Lower leg skin (tissue), 4 donors: ENCODE results near the gene CSMD2. TPM values are rescaled to one million over a fixed set of nuclear protein-coding genes. Genes with fewer than 3 reads are reported as not detected.
A peak's percentile ranks its signal among the peaks of the same experiment; 100 is the strongest.

Source experiments
- DNase-seq, 2 donors: peaks; one replicate each; pipeline ENCODE4 v3.0.0-alpha.2; 2019; ENCODE audit warnings: low spot score in 2 of 2
- H3K4me3 ChIP-seq: fragments of 200-600 bp; sonication (generic); 2 replicates; pipeline ENCODE4 v1.5.1; 2017; ENCODE audit warnings: mild to moderate bottlenecking, low read depth; ENCODE audit not compliant: poor library complexity, severe bottlenecking
- POLR2A ChIP-seq, 2 donors: fragments of 450-650 bp; IDR thresholded peaks; one replicate each; pipeline ENCODE4 v1.6.1; 2016 to 2017; ENCODE audit warnings: antibody characterized with exemption in 2 of 2, mild to moderate bottlenecking in 1 of 2, moderate library complexity in 1 of 2
- WGBS, 2 donors: methylation state at CpG; one replicate each; pipeline ENCODE4 v1.1.5; 2018; 5-methylcytosine and 5-hydroxymethylcytosine counted together
- intact Hi-C: fragments of 100-400 bp; cut with DNase I; formaldehyde crosslinking; loops from one replicate; pipeline ENCODE4 v1.15.0; 2023; ENCODE audit warnings: low total_unique reads
- total RNA-seq, 4 donors: library from RNA; depleted of rRNA; stranded (reverse); fragments of >200 nt; gene quantifications; one replicate each; pipeline ENCODE4 v1.1.0, GENCODE V29; 2016
- TF ChIP-seq, protein P1 (sequence below), 3 donors: fragments of 450-650 bp; IDR thresholded peaks; one replicate each; pipeline ENCODE4 v1.5.1; 2016; ENCODE audit warnings: antibody characterized with exemption in 3 of 3, mild to moderate bottlenecking in 3 of 3, moderate library complexity in 2 of 3

The CSMD2 gene
- total RNA-seq, 4 donors from 2014 or later: 0.11 to 1.0 TPM; not detected in 2

DNA sequence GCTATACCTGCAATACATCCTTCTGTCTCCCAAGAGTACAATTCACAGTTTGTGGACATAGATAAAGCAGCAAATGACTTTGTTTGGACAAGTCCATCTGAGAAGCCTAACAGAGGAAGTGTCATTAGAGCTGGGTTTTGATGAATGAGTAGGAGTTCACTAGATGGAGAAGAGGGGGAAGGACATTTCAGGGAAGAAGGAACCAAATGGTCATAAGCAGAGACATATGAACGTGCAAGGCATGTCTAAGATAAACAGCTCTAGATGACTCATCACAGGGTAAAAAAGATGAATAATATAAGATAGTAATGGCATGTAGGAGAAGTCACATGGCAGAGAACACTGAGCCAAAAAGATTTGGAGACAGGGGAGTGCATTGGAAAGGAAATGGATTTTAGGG is 246.7 kb downstream of the CSMD2 start:
- TF ChIP-seq, protein P1, sequence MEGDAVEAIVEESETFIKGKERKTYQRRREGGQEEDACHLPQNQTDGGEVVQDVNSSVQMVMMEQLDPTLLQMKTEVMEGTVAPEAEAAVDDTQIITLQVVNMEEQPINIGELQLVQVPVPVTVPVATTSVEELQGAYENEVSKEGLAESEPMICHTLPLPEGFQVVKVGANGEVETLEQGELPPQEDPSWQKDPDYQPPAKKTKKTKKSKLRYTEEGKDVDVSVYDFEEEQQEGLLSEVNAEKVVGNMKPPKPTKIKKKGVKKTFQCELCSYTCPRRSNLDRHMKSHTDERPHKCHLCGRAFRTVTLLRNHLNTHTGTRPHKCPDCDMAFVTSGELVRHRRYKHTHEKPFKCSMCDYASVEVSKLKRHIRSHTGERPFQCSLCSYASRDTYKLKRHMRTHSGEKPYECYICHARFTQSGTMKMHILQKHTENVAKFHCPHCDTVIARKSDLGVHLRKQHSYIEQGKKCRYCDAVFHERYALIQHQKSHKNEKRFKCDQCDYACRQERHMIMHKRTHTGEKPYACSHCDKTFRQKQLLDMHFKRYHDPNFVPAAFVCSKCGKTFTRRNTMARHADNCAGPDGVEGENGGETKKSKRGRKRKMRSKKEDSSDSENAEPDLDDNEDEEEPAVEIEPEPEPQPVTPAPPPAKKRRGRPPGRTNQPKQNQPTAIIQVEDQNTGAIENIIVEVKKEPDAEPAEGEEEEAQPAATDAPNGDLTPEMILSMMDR (IDR thresholded peaks at IDR 0.05): no peak
- TF ChIP-seq POLR2A (IDR thresholded peaks at IDR 0.05): no peak
- no peak overlapping the region for H3K4me3 ChIP-seq
- intact Hi-C loops: no loop called here
- no peak for DNase-seq
- WGBS, 2 donors: 4 to 38% methylated on average over 1 of the region's 1 CpG

DNA sequence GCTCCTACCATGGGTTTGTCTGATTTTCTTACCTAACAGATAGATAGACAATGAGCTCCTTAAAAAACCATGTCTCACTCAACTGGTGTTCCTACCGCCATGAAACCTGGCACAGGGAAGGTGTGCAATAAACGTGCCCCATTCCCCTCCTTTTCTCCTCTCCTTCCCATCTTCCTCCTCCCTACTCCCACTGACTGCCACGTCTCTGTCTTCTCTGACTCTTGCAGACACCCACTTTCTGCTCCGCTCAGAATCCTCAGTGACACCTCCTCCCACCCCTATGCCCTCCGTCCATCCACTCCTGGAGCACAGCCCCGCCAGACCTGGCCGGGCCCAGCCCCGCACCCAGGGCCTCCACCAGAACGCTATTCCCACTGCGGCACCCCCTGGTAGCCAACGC is 248.2 kb downstream of the CSMD2 start:
- WGBS, 2 donors: 91 to 92% methylated on average over 11 of the region's 11 CpGs
- DNase-seq: no peak
- H3K4me3 ChIP-seq: no peak overlapping the region
- intact Hi-C loops: no loop called here
- TF ChIP-seq, protein P1 (IDR thresholded peaks at IDR 0.05): no peak
- TF ChIP-seq POLR2A (IDR thresholded peaks at IDR 0.05): no peak

DNA sequence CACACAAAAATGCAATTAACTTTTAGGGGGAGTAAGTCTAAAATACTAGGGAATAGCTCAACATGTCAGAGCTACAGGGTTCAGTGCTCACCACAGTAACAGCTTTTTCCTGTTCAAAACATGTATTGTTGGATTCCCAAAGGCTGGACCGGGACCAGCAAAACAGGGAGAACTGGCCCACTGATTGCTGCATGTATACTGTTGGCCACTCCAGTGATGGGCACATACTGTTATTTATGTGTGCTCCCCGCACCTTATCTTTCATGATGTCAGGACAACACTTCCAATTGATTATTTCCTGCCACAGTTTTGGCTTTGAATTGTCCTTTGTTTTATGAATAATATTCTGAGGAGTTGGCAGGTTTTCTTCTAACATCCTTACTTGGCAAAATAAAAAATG is 250.5 kb downstream of the CSMD2 start:
- DNase-seq: no peak
- 78 to 81% methylated on average over 2 of the region's 2 CpGs for WGBS, 2 donors
- H3K4me3 ChIP-seq: no peak overlapping the region
- intact Hi-C loops: no loop called here
- TF ChIP-seq POLR2A (IDR thresholded peaks at IDR 0.05): no peak
- TF ChIP-seq, protein P1 (IDR thresholded peaks at IDR 0.05): no peak

DNA sequence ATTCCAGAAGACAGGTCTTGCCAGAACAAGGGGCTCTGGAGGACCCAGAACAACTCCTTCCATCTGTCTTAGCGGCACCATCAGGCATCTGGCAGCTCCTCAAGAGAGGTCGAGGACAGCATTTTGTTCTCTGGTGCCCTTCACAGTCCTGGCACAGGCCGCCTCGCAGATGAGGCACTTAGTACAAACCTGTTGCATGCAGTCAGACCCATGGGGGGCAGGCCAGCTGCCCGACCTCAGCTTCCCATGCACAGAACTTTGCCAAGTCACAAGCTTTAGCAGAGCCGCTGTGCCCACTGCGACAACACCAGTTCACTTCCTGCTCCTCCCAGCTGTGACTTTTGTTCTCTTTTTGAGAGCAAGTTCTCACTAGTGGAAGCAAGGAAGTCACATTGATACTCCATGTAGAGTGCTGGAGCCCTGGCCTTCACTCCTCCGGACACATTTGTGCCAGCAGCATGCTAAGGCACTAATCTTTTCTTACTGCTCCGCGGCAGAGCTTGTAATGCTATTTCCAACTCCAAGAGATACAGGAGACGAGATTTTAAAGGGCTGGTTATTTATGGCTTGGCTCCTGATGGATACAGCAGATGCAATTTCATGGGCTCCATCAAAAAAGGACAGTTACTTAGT is 256.6 kb downstream of the CSMD2 start:
- WGBS, 2 donors: 79 to 87% methylated on average over 10 to 11 of the region's 11 CpGs
- peak in 1 of 2 donors; percentile 58 for DNase-seq
- no peak overlapping the region for H3K4me3 ChIP-seq
- TF ChIP-seq, protein P1 (IDR thresholded peaks at IDR 0.05): no peak
- intact Hi-C loops: no loop called here

DNA sequence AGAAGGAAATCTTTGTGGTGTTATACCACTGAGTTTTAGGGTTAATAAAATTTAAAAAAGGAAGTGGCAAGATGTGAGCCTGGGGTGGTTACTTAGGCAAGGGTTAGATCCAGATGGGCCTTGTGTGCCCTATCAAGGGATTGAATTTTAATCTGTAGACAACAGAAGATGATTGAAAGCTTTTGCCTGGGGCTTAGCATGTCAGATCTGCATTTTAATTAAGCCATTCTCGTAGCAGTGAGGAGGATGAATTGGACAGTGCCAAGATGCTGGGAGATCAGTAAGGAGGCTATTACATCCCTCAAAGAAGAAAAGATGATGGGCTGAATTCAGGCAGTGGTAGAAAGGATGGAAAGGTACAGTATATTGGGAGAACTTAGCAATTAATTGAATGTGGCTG is 258.9 kb downstream of the CSMD2 start:
- 36 to 55% methylated on average over 1 of the region's 1 CpG for WGBS, 2 donors
- intact Hi-C loops: no loop called here
- no peak for DNase-seq

More for the DNA sequence above, 258.9 kb downstream of the CSMD2 start:
- TF ChIP-seq POLR2A (IDR thresholded peaks at IDR 0.05): no peak
- TF ChIP-seq, protein P1 (IDR thresholded peaks at IDR 0.05): no peak
- no peak overlapping the region for H3K4me3 ChIP-seq
